B cell (primary cell): Measurements from ENCODE around the gene DOC2B. TPM values are rescaled to one million over a fixed set of nuclear protein-coding genes. Genes with fewer than 3 reads are reported as not detected.

Experiments
- ATAC-seq: fragments of 200-7000 bp; cut with Tn5 transposase; one replicate; pipeline ENCODE4 v1.10.0; 2021; ENCODE audit warnings: low read depth, mild to moderate bottlenecking, moderate number of reproducible peaks, moderate library complexity
- CTCF ChIA-PET: fragments of 350-600 bp; sonication (Branson Sonifier 250); formaldehyde crosslinking; loops from one replicate; lab custom pipeline; 2021; ENCODE audit warnings: antibody characterized with exemption, inconsistent platforms; lab: Charles Lee
- POLR2A ChIA-PET: fragments of 350-600 bp; sonication (Branson Sonifier 250); formaldehyde crosslinking; loops from one replicate; lab custom pipeline; 2021; ENCODE audit warnings: antibody characterized with exemption; lab: Charles Lee
- DNase-seq: peaks from one replicate; pipeline ENCODE4 v3.0.0; 2013
- H2AFZ ChIP-seq: 2 replicates; pipeline ENCODE4 v1.6.1; 2012; ENCODE audit warnings: mild to moderate bottlenecking, low read depth, low read length; ENCODE audit not compliant: insufficient read depth, poor library complexity, severe bottlenecking
- H3K27ac ChIP-seq, 2 donors: 1 replicate in 1 of 2; 2 replicates in 1 of 2; pipeline ENCODE4 v1.5.1; 2012 to 2013; ENCODE audit warnings: low read length in 2 of 2, mild to moderate bottlenecking in 2 of 2, moderate library complexity in 1 of 2
- H3K27me3 ChIP-seq, 4 experiments: fragments of 200-600 bp in 1 of 4; sonication (generic) in 1 of 4; replicated peaks in 1 of 4; 1 replicate in 2 of 4; 2 replicates in 2 of 4; pipeline versions ENCODE4 v1.6.1 to v1.7.0; 2013 to 2016; ENCODE audit warnings: low read length in 3 of 4, mild to moderate bottlenecking in 2 of 4, mixed read lengths in 1 of 4, moderate library complexity in 1 of 4; ENCODE audit not compliant: insufficient read depth in 4 of 4, control insufficient read depth in 3 of 4; ENCODE audit errors: control extremely low read depth in 1 of 4
- H3K36me3 ChIP-seq, 2 experiments: replicated peaks in 1 of 2; 1 replicate in 1 of 2; 2 replicates in 1 of 2; pipeline versions ENCODE4 v1.6.1 to v1.7.1; 2013; ENCODE audit warnings: low read length in 1 of 2; ENCODE audit not compliant: insufficient read depth in 2 of 2, control insufficient read depth in 1 of 2; ENCODE audit errors: control extremely low read depth in 1 of 2, extremely low read depth in 1 of 2
- H3K4me1 ChIP-seq, 2 donors: fragments of 200-600 bp in 1 of 2; sonication (generic) in 1 of 2; 1 replicate in 1 of 2; 2 replicates in 1 of 2; pipeline versions ENCODE4 v1.5.1 to v1.6.1; 2013 to 2017; ENCODE audit warnings: low read length in 2 of 2; ENCODE audit not compliant: control insufficient read depth in 2 of 2, insufficient read depth in 2 of 2
- H3K4me2 ChIP-seq: replicated peaks from 2 replicates; pipeline ENCODE3; 2012; ENCODE audit warnings: mild to moderate bottlenecking, low read depth, low read length; ENCODE audit not compliant: poor library complexity, severe bottlenecking
- H3K4me3 ChIP-seq, 5 experiments: fragments of 200-600 bp in 1 of 5; sonication (generic) in 1 of 5; 1 replicate in 3 of 5; 2 replicates in 2 of 5; pipeline versions ENCODE4 v1.5.1 to v1.7.0; 2011 to 2016; ENCODE audit warnings: low read length in 4 of 5, mild to moderate bottlenecking in 4 of 5, low read depth in 2 of 5, control low read depth in 1 of 5, moderate library complexity in 1 of 5; ENCODE audit not compliant: insufficient read depth in 1 of 5; ENCODE audit errors: control extremely low read depth in 1 of 5, extremely low read depth in 1 of 5
- H3K79me2 ChIP-seq: fragments of 200-600 bp; sonication (generic); one replicate; pipeline ENCODE4 v1.6.0; 2016; ENCODE audit warnings: low read length; ENCODE audit not compliant: control insufficient read depth, insufficient read depth
- H3K9ac ChIP-seq: fragments of 200-600 bp; sonication (generic); 2 replicates; pipeline ENCODE4 v1.6.1; 2017; ENCODE audit warnings: mild to moderate bottlenecking, low read length, moderate library complexity
- H3K9me3 ChIP-seq, 3 donors: one replicate each; pipeline versions ENCODE4 v1.6.1 to v1.7.1; 2013; ENCODE audit warnings: low read length in 2 of 3; ENCODE audit not compliant: control insufficient read depth in 2 of 3, insufficient read depth in 1 of 3; ENCODE audit errors: control extremely low read depth in 1 of 3
- H4K20me1 ChIP-seq: 2 replicates; pipeline ENCODE4 v1.6.0; 2012; ENCODE audit warnings: mild to moderate bottlenecking, low read length; ENCODE audit not compliant: insufficient read depth, control insufficient read depth, poor library complexity, severe bottlenecking
- H3K27ac Mint-ChIP-seq: one replicate; pipeline ENCODE4 v1.8.0; 2021; ENCODE audit warnings: mixed read lengths
- H3K27me3 Mint-ChIP-seq: one replicate; pipeline ENCODE4 v1.8.0; 2021; ENCODE audit warnings: mixed read lengths
- H3K4me1 Mint-ChIP-seq: one replicate; pipeline ENCODE4 v1.8.0; 2021; ENCODE audit warnings: mixed read lengths
- H3K4me3 Mint-ChIP-seq: one replicate; pipeline ENCODE4 v1.8.0; 2021; ENCODE audit warnings: mixed read lengths
- H3K9me3 Mint-ChIP-seq: one replicate; pipeline ENCODE4 v1.8.0; 2022; ENCODE audit warnings: mixed read lengths; ENCODE audit not compliant: insufficient read depth
- EZH2 ChIP-seq: IDR thresholded peaks from 2 replicates; pipeline ENCODE4 v1.6.1; 2012; ENCODE audit warnings: borderline replicate concordance, low read depth, mild to moderate bottlenecking, moderate library complexity, low read length; ENCODE audit not compliant: insufficient read depth, poor library complexity, severe bottlenecking
- WGBS: methylation state at CpG from one replicate; pipeline ENCODE4 v1.1.5; 2013; ENCODE audit warnings: missing lambda C conversion rate; ENCODE audit not compliant: insufficient coverage; 5-methylcytosine and 5-hydroxymethylcytosine counted together
- intact Hi-C: fragments of 100-400 bp; cut with micrococcal nuclease; formaldehyde crosslinking; loops from one replicate; pipeline ENCODE4 v1.10.0; 2022
- polyA plus RNA-seq: library from polyadenylated mRNA; depleted of rRNA; stranded (reverse); fragments of >200 nt; gene quantifications from 2 replicates; pipeline ENCODE4 v1.2.3, GENCODE V29; 2012
- total RNA-seq, 2 donors: library from RNA; stranded (reverse); fragments of 120-200 nt in 1 of 2; gene quantifications; 1 replicate in 1 of 2; 2 replicates in 1 of 2; pipeline versions ENCODE4 v1.2.3 to v1.2.4, GENCODE V29; 2013 to 2022
- TF ChIP-seq, protein P1 (sequence below): fragments of 200-600 bp; IDR thresholded peaks from one replicate; pipeline ENCODE4 v1.8.0; 2022; ENCODE audit warnings: antibody characterized with exemption, mild to moderate bottlenecking

DOC2B gene
- total and polyA plus RNA-seq, 2 donors (not counting 1 experiment from before 2014, with no cell fraction given) = not detected

DNA sequence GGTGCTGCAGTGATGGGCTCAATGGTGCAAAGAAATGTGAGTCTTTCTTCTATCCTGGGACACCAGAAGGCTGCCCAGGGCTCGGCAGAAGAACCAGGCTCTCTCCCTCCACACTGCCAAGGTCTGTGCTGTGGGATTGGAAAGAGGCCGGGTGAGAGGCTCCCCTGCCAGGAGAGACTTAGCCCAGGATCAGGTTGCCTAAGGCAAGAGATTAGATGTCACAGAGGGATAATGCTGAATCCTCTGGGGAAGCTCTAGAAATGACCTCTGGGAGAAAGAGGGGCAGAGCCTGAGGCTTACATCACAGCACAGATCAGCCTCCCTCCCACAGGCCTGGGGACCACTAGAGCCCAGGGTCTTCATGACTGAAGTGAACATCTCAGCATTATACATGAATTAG lies 5.7 kb upstream of the DOC2B start:
- Histone ChIP-seq H3K4me1 (no peaks in the 10 kb centered on the region), H3K4me2 (no peak overlapping the region), H4K20me1 (no peaks in the 10 kb centered on the region), H3K36me3 (no peaks in the 10 kb centered on the region), H3K9me3 (no peaks in the 10 kb centered on the region), H2AFZ (no peak overlapping the region), H3K27ac (no peak overlapping the region), H3K9ac (no peak overlapping the region), H3K79me2 (no peaks in the 10 kb centered on the region), H3K27me3 (peaks cover 0 to 22% (median under 1%) of the 10 kb centered on the region in 4 experiments), H3K4me3 (no peak overlapping the region)
- Mint-ChIP-seq H3K9me3 (no peaks in the 10 kb centered on the region), H3K4me1 (peaks cover 2% of the 10 kb centered on the region), H3K4me3 (no peak overlapping the region), H3K27me3 (peaks cover 41% of the 10 kb centered on the region), H3K27ac (no peak overlapping the region)
- TF ChIP-seq, protein P1, sequence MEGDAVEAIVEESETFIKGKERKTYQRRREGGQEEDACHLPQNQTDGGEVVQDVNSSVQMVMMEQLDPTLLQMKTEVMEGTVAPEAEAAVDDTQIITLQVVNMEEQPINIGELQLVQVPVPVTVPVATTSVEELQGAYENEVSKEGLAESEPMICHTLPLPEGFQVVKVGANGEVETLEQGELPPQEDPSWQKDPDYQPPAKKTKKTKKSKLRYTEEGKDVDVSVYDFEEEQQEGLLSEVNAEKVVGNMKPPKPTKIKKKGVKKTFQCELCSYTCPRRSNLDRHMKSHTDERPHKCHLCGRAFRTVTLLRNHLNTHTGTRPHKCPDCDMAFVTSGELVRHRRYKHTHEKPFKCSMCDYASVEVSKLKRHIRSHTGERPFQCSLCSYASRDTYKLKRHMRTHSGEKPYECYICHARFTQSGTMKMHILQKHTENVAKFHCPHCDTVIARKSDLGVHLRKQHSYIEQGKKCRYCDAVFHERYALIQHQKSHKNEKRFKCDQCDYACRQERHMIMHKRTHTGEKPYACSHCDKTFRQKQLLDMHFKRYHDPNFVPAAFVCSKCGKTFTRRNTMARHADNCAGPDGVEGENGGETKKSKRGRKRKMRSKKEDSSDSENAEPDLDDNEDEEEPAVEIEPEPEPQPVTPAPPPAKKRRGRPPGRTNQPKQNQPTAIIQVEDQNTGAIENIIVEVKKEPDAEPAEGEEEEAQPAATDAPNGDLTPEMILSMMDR = no peak
- TF ChIP-seq EZH2 = no peak
- POLR2A ChIA-PET = no interaction called here
- DNase-seq (no peak), ATAC-seq (no peak)
- CTCF ChIA-PET = no interaction called here
- intact Hi-C loops = no loop called here
- WGBS = no CpG with 5 or more reads among the region's 2 CpGs

DNA sequence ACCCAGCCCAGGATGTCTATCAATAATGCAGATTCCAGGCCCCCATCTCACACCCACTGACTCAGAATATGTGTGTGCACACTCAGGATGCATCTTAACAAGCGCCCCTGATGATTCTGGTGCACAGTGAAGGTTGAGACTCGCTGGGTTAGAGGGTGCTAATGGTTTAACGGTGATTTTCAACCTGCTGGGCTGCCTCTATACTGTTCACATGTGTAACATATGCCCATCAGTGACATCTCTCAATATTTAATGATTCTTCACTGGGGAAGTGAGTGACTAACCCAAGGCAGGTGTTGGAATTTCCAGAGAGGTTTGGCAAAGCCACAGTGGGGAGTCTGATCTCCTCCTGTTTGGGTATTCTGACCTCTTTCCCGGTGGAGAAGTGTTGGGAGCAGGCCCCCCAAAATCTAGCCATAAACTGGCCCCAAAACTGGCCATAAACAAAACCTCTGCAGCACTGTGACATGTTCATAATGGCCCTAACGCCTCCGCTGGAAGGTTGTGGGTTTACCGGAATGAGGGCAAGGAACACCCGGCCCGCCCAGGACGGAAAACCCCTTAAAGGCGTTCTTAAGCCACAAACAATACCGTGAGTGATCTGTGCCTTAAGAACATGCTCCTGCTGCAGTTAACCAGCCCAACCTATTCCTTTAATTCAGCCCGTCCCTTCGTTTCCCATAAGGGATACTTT lies 4.1 kb upstream of the DOC2B start:
- DNase-seq (no peak), ATAC-seq (no peak)
- no peaks in the 10 kb centered on the region for H3K36me3 ChIP-seq
- H3K4me2 ChIP-seq = no peak overlapping the region
- no peak overlapping the region for H3K4me3 ChIP-seq
- H4K20me1 ChIP-seq = no peaks in the 10 kb centered on the region
- Mint-ChIP-seq H3K27me3 (peaks cover 45% of the 10 kb centered on the region), H3K4me3 (no peak overlapping the region), H3K9me3 (no peaks in the 10 kb centered on the region), H3K4me1 (peaks cover 5% of the 10 kb centered on the region), H3K27ac (no peak overlapping the region)
- no peak for TF ChIP-seq EZH2
- TF ChIP-seq, protein P1 = no peak
- ChIA-PET POLR2A (no interaction called here), CTCF (no interaction called here)
- H3K4me1 ChIP-seq = no peaks in the 10 kb centered on the region
- no peak overlapping the region for H2AFZ ChIP-seq
- H3K9ac ChIP-seq = no peak overlapping the region
- WGBS = 68% methylated on average over 7 of the region's 14 CpGs
- no peaks in the 10 kb centered on the region for H3K9me3 ChIP-seq
- H3K27ac ChIP-seq = no peak overlapping the region
- intact Hi-C loops = no loop called here
- peaks cover 0 to 26% (median 2%) of the 10 kb centered on the region in 4 experiments for H3K27me3 ChIP-seq
- no peaks in the 10 kb centered on the region for H3K79me2 ChIP-seq
